Activated gamma-delta T cell treated with Interleukin-2 at 50 U/mL for 16 hours (primary cell): ENCODE measurements around the gene GNG7.

Experiments used
- DNase-seq: peaks from one replicate; pipeline ENCODE4 v3.0.0-alpha.2; 2020

Gene GNG7

DNA sequence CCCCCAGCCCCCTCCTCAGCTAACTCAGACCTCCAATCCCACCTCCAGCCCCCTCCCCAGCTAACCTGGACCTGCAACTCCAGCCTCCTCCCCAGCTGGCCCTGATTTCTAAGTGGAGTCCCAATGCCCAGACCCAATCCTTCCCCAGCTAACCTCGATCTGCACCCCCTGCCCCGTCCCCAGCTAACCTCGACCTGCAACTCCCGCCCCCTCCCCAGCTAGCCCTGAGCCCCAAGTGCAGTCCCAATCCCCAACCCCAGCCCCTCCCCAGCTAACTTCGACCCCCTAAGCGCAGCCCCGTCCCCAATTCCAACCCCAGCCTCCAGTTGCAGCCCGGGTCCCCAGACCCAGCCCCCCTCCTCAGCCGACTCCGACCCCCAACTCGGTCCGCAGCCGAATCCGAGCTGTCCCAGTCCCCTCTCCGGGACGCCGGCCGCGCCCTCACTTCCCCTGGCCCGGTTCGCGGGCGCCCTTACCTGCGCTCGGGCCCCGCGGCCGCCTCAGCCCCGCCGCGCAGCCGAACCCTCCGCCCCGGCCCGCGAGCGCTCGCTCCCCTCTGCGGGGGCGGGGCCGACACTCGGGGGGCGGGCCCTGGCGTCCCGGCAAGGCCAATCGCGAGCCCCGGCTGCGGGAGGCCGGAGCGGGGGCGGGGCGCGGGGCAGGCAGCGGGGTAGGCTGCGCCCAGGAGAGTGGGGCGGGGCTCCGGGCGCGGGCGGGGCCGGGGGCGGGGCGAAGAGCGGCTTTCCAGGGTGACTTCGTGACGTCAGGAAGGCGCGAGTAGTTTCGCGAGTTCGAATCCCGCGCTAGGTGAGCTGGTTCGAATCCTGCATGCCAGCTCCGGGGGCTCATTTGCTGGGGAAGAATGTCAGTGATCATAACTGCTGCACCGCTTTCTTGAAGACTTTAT is at the start of gene GNG7:
TSS of gene GNG7 (minus strand) at position 525 of the 907 bp plus-strand sequence. CDS start 182,006 bp downstream, outside the sequence.
- peak; percentile 93 for DNase-seq

GRCh38 chr19:2751438-2751830 is 48.9 kb upstream of the GNG7 start:
- DNase-seq = no peak

- DNase-seq = no peak
These were observed 48.4 kb upstream of the GNG7 start for GRCh38 chr19:2750808-2751437.

DNA sequence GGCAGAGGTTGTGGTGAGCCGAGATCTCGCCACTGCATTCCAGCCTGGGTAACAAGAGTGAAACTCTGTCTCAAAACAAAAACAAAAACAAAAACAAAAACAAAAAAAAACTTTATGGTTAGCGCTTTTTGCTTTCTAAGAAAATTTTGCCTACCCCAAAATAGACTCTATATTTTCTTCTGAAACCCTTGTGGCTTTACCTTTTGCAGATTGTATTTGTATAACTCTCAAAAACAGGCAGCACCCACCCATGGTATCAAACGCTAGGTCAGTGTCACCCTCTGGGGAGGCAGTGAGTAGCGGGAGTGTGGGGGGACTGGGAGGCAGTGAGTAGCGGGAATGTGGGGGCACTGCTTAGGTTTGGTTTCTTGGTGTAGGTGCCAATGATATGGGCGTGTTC is 44.9 kb upstream of the GNG7 start:
- DNase-seq = no peak

- DNase-seq = no peak
These were observed 41.6 kb upstream of the GNG7 start for GRCh38 chr19:2744113-2744512.

- no peak for DNase-seq
These were observed 40.6 kb upstream of the GNG7 start for GRCh38 chr19:2743099-2743498.

DNA sequence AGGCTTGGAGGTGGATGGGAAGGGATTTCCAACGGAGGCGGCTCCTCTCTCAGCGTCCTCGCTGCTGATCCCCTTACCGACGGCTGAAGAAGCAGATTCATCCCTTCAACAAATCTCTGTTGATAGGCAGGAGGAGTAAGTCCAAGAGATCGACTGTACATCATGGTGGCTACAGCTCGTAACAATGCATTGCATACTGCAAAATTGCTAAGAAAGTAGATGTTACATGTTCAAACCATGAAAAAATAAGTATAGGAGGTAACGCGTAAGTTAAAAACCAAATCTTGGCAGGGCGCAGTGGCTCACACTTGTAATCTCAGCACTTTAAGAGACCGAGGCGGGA is 37.8 kb upstream of the GNG7 start:
- no peak for DNase-seq

DNA sequence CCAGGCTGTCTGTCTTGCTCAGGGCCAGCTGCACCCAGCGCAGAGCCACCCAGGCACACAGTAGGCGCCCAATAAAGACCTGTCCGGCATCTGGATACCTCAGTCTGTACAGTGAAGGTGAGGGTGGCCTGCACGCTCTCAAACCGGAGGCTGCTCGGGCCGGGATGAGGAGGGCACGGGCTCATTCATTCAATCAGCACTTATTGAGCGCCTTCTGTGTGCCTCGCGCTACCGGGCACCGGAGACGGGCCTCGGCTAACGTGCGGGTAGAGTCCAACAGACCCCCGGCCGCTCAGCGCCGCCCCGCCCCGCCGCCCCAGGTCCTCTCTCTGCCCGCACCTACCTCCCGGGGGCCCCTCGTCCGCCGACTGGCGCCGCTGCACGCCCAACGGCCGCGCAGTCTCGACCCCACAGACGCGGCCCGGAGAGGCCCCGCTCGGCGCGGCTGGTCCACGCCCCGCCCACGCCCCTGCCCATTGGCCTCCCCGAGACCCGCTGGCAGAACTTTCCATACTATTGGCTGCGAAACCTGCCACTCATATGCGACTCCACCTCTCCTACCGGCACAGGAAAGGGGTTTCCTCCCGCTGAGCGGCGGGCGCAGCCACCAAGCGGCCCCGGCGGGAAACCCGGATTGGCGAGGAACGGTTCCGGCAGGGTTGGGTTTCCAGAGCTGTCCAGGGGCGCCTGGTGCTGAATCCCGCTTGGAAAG is 37.3 kb upstream of the GNG7 start, which contains the start of gene SLC39A3:
TSS of gene SLC39A3 (minus strand) at position 416 of the 712 bp plus-strand sequence. CDS start 2,760 bp downstream, outside the sequence.
- DNase-seq = peak; percentile 99

- DNase-seq = no peak
These were observed 34.2 kb upstream of the GNG7 start for GRCh38 chr19:2736550-2737190.

DNA sequence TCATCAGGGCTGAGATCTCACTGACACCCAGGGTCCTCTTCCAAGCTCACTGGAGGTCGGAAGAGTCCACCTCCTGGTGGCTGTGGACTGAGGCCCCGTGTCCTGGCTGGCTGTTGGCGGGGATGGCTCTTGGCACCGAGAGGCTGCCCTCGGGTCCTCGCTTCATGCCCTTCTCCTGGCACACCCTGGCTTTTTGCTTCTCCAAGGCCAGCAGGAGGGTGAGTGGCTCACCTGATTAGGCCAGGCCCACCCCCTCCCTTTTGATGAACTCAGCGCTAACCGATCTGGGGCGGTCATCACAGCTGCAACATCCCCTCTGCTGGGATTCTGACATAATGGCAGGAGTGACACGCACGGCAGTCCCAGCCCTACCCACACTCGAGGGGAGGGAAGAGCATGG is 32.9 kb upstream of the GNG7 start:
- no peak for DNase-seq

DNA sequence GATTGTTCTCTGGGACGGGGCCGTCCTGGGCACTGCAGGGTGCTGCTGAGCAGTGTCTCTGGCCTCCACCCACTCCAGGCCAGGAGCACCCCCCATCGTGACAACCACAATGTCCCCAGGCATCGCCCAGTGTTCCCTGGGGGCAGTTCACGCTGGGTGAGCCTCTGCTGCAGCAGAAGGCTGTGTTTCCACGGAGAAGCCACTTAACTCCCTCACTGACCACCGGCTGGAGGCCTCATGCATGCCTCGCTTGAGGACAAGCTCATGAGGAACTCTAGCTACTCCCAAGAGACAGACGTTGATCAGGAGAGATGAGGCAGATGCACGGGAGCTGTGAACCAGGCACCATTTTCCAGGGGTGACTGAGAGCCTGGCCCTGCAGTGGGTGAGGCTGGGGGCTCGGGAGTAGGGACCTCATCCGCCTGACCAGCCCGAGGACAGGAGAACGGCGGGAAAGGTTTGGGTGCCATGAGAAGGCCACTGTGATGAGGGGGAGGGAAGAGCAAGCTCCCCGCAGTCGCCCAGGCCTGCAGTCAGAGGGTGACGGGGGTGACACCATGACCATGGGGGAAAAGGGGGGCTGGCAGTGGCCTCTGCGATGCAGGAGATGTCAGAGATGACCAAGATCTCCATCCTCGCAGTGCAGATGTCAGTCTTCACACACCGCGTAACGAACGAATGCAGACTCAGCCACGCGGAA is 32.2 kb upstream of the GNG7 start:
- no peak for DNase-seq

- no peak for DNase-seq
These were observed 31.6 kb upstream of the GNG7 start for GRCh38 chr19:2733930-2734588.

- DNase-seq = no peak
These were observed 30.4 kb upstream of the GNG7 start for GRCh38 chr19:2732883-2733282.

DNA sequence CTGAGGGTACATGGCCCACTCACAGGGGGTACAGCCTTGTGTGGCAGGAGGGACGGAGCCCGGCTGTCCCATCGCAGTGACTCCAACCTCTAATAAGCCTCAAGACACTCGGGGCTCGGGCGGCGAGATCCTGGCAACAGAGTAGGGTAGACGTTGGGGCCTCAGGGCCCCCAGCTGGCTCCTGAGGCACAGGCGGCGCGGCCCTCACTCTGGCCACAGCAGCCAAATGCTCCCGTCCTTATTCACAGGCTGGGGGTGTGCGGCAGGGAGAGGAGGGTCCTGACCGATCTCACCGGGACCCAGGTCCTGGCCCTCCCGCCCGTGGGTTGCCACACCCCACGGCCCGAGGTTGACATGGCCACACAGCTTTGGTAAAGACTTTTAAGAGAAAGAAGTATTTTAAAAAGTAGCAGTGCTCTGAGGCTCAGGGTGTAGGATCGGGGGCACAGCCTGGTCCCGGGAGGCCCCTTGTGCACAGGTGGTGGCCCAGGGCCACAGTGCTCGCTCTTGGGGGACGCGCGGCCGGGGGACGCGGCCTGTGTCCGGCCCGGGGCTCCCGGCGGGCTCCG is 29.7 kb upstream of the GNG7 start:
- no peak for DNase-seq

DNA sequence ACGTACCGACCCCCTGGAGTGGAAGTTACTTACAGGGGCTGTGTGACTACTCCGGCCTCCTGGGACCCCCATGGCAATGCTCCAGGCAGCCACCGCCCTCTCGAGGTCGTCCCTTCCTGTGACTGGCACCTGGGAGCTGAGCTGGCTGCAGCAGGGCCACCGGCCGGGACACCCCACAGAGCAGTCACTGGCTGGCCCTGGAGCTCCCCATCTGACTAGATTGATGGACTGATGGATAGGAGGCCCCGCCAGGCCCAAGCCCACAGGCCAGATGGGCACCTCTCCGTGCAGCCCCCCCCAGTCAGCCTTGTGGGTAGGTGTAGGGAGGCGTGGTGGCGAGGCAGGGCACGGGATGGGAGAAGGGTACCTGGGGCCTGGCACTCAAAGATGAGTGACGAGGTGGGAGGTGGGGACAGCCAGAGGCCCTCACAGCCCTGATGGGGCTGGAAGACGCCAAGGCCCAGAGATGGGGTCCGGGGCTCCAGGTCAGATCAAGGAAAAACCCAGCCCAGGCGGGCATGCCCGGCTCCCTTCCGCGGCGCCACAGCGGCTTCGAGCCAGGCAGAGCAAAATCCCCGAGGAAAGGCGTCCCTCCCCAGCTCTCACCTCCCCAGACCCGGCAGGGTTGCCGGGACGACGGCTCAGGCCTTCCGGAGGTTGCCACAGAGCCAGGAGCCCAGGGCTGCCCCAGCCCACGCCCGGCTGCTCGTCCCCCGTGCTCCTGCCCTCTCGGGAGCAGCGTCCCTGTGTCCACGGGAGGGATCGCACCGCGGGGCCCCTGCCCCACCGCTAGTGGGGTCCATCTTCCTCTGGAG is 28.9 kb upstream of the GNG7 start:
- DNase-seq = no peak

- no peak for DNase-seq
These were observed 27.7 kb upstream of the GNG7 start for GRCh38 chr19:2729943-2730818.

GRCh38 chr19:2728783-2729387 is 26.4 kb upstream of the GNG7 start:
- DNase-seq = no peak

- DNase-seq = no peak
These were observed 25.1 kb upstream of the GNG7 start for GRCh38 chr19:2727640-2727944.

- DNase-seq = no peak
These were observed 24.6 kb upstream of the GNG7 start for GRCh38 chr19:2726904-2727639.
